SK-N-SH treated with all-trans-retinoic acid at 6 μM for 48 hours (cell line): ENCODE measurements around the gene AP1B1.

Experiments used
- CREB5 ChIP-seq: fragments of 250-450 bp; sonication (Bioruptor Pico); IDR thresholded peaks from 2 replicates; pipeline ENCODE4 v1.5.1; 2020; ENCODE audit warnings: low read depth, mild to moderate bottlenecking, moderate library complexity
- ISL1 ChIP-seq: fragments of 250-450 bp; sonication (Bioruptor Pico); IDR thresholded peaks from 2 replicates; pipeline ENCODE4 v2.1.2; 2022; ENCODE audit warnings: mild to moderate bottlenecking, moderate library complexity
- PPARA ChIP-seq: fragments of 250-450 bp; sonication (Bioruptor Pico); IDR thresholded peaks from 2 replicates; pipeline ENCODE4 v1.5.0; 2020; ENCODE audit warnings: mild to moderate bottlenecking, borderline replicate concordance
- RARB ChIP-seq: fragments of 250-450 bp; sonication (Bioruptor Pico); IDR thresholded peaks from 2 replicates; pipeline ENCODE4 v1.8.0; 2021; ENCODE audit warnings: mild to moderate bottlenecking, moderate library complexity
- SNAI2 ChIP-seq: fragments of 250-450 bp; sonication (Bioruptor Pico); IDR thresholded peaks from 2 replicates; pipeline ENCODE4 v1.5.0; 2020; ENCODE audit warnings: mild to moderate bottlenecking, moderate library complexity
- TCF4 ChIP-seq: fragments of 250-450 bp; sonication (Bioruptor Pico); IDR thresholded peaks from 2 replicates; pipeline ENCODE4 v1.8.0; 2021; ENCODE audit warnings: mild to moderate bottlenecking, moderate library complexity, borderline replicate concordance
- ZC3H10 ChIP-seq: fragments of 250-450 bp; sonication (Bioruptor Pico); IDR thresholded peaks from 2 replicates; pipeline ENCODE4 v1.5.1; 2021; ENCODE audit warnings: mild to moderate bottlenecking, moderate library complexity
- ZFP3 ChIP-seq: fragments of 250-450 bp; sonication (Bioruptor Pico); IDR thresholded peaks from 2 replicates; pipeline ENCODE4 v1.5.0; 2020; ENCODE audit warnings: mild to moderate bottlenecking, moderate library complexity
- ZFP30 ChIP-seq: fragments of 450-650 bp; formaldehyde crosslinking; IDR thresholded peaks from 2 replicates; pipeline ENCODE4 v1.5.0; 2022; ENCODE audit warnings: mild to moderate bottlenecking, moderate library complexity
- ZNF70 ChIP-seq: fragments of 450-650 bp; formaldehyde crosslinking; IDR thresholded peaks from 2 replicates; pipeline ENCODE4 v1.5.0; 2020; ENCODE audit warnings: mild to moderate bottlenecking, moderate library complexity
- ZNF8 ChIP-seq: fragments of 450-650 bp; formaldehyde crosslinking; IDR thresholded peaks from 2 replicates; pipeline ENCODE4 v1.5.0; 2020; ENCODE audit warnings: mild to moderate bottlenecking, moderate library complexity
- TF ChIP-seq, protein P1 (sequence below): fragments of 250-450 bp; sonication (Bioruptor Pico); IDR thresholded peaks from 2 replicates; pipeline ENCODE4 v1.8.0; 2020; ENCODE audit warnings: mild to moderate bottlenecking, moderate library complexity, borderline replicate concordance
- TF ChIP-seq, protein P2 (sequence below): fragments of 250-450 bp; sonication (Bioruptor Pico); IDR thresholded peaks from 2 replicates; pipeline ENCODE4 v1.5.0; 2020; ENCODE audit warnings: mild to moderate bottlenecking, moderate library complexity
- TF ChIP-seq, protein P3 (sequence below): fragments of 250-450 bp; sonication (Bioruptor Pico); IDR thresholded peaks from 2 replicates; pipeline ENCODE4 v1.8.0; 2021; ENCODE audit warnings: low read depth, mild to moderate bottlenecking, moderate library complexity, borderline replicate concordance

DNA sequence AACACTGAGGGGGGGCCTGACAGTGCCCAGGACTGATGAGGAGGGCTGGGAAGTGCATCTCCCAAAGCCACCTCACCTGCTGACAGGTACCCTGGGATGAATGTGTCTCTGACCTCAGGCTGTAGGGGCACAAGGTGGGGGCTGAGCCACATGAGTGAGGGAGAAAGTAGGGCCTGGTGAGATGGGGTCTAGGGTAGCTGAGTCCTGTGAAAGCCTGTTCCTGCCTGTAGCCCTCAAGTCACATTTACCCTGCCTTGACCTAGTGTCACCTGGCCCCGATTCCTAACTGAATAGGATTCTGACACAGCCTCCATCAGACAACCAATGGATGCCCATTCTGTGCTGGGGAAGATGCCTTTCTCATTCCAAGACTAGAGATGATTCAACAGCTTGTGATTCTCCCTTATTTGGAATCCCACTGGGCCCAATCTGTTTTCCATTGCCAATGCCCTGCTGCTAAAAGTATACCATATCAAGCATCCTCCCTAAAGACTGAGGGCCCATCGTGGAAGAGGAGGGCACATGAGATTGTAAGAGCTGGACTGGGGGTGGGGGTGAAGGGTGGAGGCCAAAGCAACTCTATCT is 38.9 kb upstream of the AP1B1 start:
- TF ChIP-seq, protein P1, sequence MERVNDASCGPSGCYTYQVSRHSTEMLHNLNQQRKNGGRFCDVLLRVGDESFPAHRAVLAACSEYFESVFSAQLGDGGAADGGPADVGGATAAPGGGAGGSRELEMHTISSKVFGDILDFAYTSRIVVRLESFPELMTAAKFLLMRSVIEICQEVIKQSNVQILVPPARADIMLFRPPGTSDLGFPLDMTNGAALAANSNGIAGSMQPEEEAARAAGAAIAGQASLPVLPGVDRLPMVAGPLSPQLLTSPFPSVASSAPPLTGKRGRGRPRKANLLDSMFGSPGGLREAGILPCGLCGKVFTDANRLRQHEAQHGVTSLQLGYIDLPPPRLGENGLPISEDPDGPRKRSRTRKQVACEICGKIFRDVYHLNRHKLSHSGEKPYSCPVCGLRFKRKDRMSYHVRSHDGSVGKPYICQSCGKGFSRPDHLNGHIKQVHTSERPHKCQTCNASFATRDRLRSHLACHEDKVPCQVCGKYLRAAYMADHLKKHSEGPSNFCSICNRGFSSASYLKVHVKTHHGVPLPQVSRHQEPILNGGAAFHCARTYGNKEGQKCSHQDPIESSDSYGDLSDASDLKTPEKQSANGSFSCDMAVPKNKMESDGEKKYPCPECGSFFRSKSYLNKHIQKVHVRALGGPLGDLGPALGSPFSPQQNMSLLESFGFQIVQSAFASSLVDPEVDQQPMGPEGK (CRISPR knock-in tag), result no peak
- no peak for TF ChIP-seq PPARA (CRISPR knock-in tag)
- no peak for TF ChIP-seq ZFP3 (CRISPR knock-in tag)
- no peak for TF ChIP-seq ZNF70 (CRISPR knock-in tag)
- TF ChIP-seq, protein P2, sequence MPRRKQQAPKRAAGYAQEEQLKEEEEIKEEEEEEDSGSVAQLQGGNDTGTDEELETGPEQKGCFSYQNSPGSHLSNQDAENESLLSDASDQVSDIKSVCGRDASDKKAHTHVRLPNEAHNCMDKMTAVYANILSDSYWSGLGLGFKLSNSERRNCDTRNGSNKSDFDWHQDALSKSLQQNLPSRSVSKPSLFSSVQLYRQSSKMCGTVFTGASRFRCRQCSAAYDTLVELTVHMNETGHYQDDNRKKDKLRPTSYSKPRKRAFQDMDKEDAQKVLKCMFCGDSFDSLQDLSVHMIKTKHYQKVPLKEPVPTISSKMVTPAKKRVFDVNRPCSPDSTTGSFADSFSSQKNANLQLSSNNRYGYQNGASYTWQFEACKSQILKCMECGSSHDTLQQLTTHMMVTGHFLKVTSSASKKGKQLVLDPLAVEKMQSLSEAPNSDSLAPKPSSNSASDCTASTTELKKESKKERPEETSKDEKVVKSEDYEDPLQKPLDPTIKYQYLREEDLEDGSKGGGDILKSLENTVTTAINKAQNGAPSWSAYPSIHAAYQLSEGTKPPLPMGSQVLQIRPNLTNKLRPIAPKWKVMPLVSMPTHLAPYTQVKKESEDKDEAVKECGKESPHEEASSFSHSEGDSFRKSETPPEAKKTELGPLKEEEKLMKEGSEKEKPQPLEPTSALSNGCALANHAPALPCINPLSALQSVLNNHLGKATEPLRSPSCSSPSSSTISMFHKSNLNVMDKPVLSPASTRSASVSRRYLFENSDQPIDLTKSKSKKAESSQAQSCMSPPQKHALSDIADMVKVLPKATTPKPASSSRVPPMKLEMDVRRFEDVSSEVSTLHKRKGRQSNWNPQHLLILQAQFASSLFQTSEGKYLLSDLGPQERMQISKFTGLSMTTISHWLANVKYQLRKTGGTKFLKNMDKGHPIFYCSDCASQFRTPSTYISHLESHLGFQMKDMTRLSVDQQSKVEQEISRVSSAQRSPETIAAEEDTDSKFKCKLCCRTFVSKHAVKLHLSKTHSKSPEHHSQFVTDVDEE (CRISPR knock-in tag), result no peak
- no peak for TF ChIP-seq CREB5 (CRISPR knock-in tag)
- TF ChIP-seq, protein P3, sequence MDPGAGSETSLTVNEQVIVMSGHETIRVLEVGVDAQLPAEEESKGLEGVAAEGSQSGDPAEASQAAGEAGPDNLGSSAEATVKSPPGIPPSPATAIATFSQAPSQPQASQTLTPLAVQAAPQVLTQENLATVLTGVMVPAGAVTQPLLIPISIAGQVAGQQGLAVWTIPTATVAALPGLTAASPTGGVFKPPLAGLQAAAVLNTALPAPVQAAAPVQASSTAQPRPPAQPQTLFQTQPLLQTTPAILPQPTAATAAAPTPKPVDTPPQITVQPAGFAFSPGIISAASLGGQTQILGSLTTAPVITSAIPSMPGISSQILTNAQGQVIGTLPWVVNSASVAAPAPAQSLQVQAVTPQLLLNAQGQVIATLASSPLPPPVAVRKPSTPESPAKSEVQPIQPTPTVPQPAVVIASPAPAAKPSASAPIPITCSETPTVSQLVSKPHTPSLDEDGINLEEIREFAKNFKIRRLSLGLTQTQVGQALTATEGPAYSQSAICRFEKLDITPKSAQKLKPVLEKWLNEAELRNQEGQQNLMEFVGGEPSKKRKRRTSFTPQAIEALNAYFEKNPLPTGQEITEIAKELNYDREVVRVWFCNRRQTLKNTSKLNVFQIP (CRISPR knock-in tag), result no peak
- TF ChIP-seq ZC3H10, result no peak
- no peak for TF ChIP-seq ZFP30
- TF ChIP-seq RARB (CRISPR knock-in tag), result no peak
- no peak for TF ChIP-seq ISL1 (CRISPR knock-in tag)
- no peak for TF ChIP-seq SNAI2 (CRISPR knock-in tag)
- no peak for TF ChIP-seq ZNF8 (CRISPR knock-in tag)
- no peak for TF ChIP-seq TCF4
